IMR-90 (cell line): ENCODE data around the gene MT3. TPM values are rescaled to one million over a fixed set of nuclear protein-coding genes. Genes with fewer than 3 reads are reported as not detected.

Experiments
- ATAC-seq: fragments of 200-7000 bp; cut with Tn5 transposase; 2 replicates; pipeline ENCODE4 v1.9.1; 2020; ENCODE audit warnings: low read depth, mild to moderate bottlenecking, moderate library complexity
- BruUV-seq: library from RNA; stranded (reverse); fragments of 400-500 nt; replicated peaks from 2 replicates; lab custom pipeline; 2021; lab: Mats Ljungman, UMichigan
- CTCF ChIA-PET: fragments of 300-600 bp; formaldehyde crosslinking; extraction: SDS; loops from one replicate; lab custom pipeline; 2021; ENCODE audit warnings: antibody characterized with exemption; lab: Yijun Ruan, JAX
- POLR2A ChIA-PET: fragments of 300-600 bp; sonication (Branson Sonifier 250); formaldehyde crosslinking; loops from one replicate; lab custom pipeline; 2022; ENCODE audit warnings: antibody characterized with exemption; ENCODE audit not compliant: unreplicated experiment; lab: Charles Lee
- DNase-seq: peaks from one replicate; pipeline ENCODE4 v3.0.0; 2013
- H2AFZ ChIP-seq: replicated peaks from 2 replicates; pipeline ENCODE3; 2013; ENCODE audit warnings: low read length, mild to moderate bottlenecking; ENCODE audit not compliant: poor library complexity
- H2AK5ac ChIP-seq: 2 replicates; pipeline ENCODE4 v1.6.1; 2013; ENCODE audit warnings: low read depth, low read length, inconsistent platforms
- H2AK9ac ChIP-seq: replicated peaks from 2 replicates; pipeline ENCODE3; 2013; ENCODE audit warnings: mild to moderate bottlenecking, low read depth, low read length, moderate library complexity; ENCODE audit not compliant: poor library complexity
- H2BK120ac ChIP-seq: 2 replicates; pipeline ENCODE4 v1.6.1; 2013; ENCODE audit warnings: low read depth, low read length, inconsistent platforms
- H2BK15ac ChIP-seq: 3 replicates; pipeline ENCODE4 v1.6.1; 2013; ENCODE audit warnings: low read depth, low read length, inconsistent platforms
- H2BK20ac ChIP-seq: 2 replicates; pipeline ENCODE4 v1.6.1; 2013; ENCODE audit warnings: low read depth, mild to moderate bottlenecking, inconsistent platforms, low read length, moderate library complexity
- H2BK5ac ChIP-seq: 2 replicates; pipeline ENCODE4 v1.6.1; 2013; ENCODE audit warnings: mild to moderate bottlenecking, low read depth, low read length, inconsistent platforms; ENCODE audit not compliant: poor library complexity, severe bottlenecking
- H3K14ac ChIP-seq: replicated peaks from 2 replicates; pipeline ENCODE4 v1.6.1; 2013; ENCODE audit warnings: low read depth, low read length, inconsistent platforms
- H3K18ac ChIP-seq: 2 replicates; pipeline ENCODE4 v1.6.1; 2013; ENCODE audit warnings: low read depth, low read length, control low read depth
- H3K23ac ChIP-seq: 2 replicates; pipeline ENCODE4 v1.6.1; 2013; ENCODE audit warnings: low read depth, low read length, inconsistent platforms
- H3K27ac ChIP-seq: 2 replicates; pipeline ENCODE4 v1.5.1; 2013; ENCODE audit warnings: mild to moderate bottlenecking, control low read depth, low read length; ENCODE audit not compliant: insufficient read depth
- H3K27me3 ChIP-seq: 2 replicates; pipeline ENCODE4 v1.6.1; 2013; ENCODE audit warnings: low read length; ENCODE audit not compliant: control insufficient read depth, insufficient read depth
- H3K36me3 ChIP-seq: 2 replicates; pipeline ENCODE4 v1.6.1; 2013; ENCODE audit warnings: low read length, mixed read lengths; ENCODE audit not compliant: control insufficient read depth, insufficient read depth
- H3K4ac ChIP-seq: 2 replicates; pipeline ENCODE4 v1.6.1; 2013; ENCODE audit warnings: low read depth, low read length, inconsistent platforms
- H3K4me1 ChIP-seq: 2 replicates; pipeline ENCODE4 v1.6.1; 2013; ENCODE audit warnings: low read length, mixed read lengths; ENCODE audit not compliant: control insufficient read depth, insufficient read depth
- H3K4me2 ChIP-seq: 2 replicates; pipeline ENCODE4 v1.6.1; 2013; ENCODE audit warnings: low read depth, mild to moderate bottlenecking, control low read depth, low read length, moderate library complexity
- H3K4me3 ChIP-seq: 2 replicates; pipeline ENCODE4 v1.5.1; 2013; ENCODE audit warnings: low read depth, mild to moderate bottlenecking, control low read depth, low read length, moderate library complexity; ENCODE audit not compliant: insufficient read depth
- H3K56ac ChIP-seq: 2 replicates; pipeline ENCODE4 v1.6.1; 2013; ENCODE audit warnings: low read length, inconsistent platforms; ENCODE audit not compliant: insufficient read depth; ENCODE audit errors: extremely low read depth
- H3K79me1 ChIP-seq, 2 experiments: 2 replicates each; pipeline ENCODE4 v1.6.1; 2013; ENCODE audit warnings: low read length in 2 of 2, inconsistent platforms in 1 of 2, low read depth in 1 of 2
- H3K9ac ChIP-seq: 2 replicates; pipeline ENCODE4 v1.6.1; 2013; ENCODE audit warnings: low read depth, low read length, control low read depth
- H3K9me1 ChIP-seq: 2 replicates; pipeline ENCODE4 v1.6.1; 2013; ENCODE audit warnings: low read length, inconsistent platforms; ENCODE audit not compliant: insufficient read depth
- H3K9me3 ChIP-seq: 2 replicates; pipeline ENCODE4 v1.6.1; 2013; ENCODE audit warnings: low read length; ENCODE audit not compliant: control insufficient read depth, insufficient read depth
- H4K20me1 ChIP-seq: 2 replicates; pipeline ENCODE4 v1.6.1; 2013; ENCODE audit warnings: low read length, inconsistent platforms; ENCODE audit not compliant: insufficient read depth
- H4K5ac ChIP-seq: 2 replicates; pipeline ENCODE4 v1.6.1; 2013; ENCODE audit warnings: mild to moderate bottlenecking, low read depth, low read length, control low read depth
- H4K8ac ChIP-seq, 2 experiments: 2 replicates each; pipeline ENCODE4 v1.6.1; 2013; ENCODE audit warnings: low read depth in 2 of 2, low read length in 2 of 2, control low read depth in 1 of 2, inconsistent platforms in 1 of 2
- H4K91ac ChIP-seq: 2 replicates; pipeline ENCODE4 v1.6.1; 2013; ENCODE audit warnings: low read depth, low read length, inconsistent platforms; ENCODE audit not compliant: insufficient read depth
- CEBPB ChIP-seq: IDR thresholded peaks from 2 replicates; pipeline ENCODE4 v1.6.1; 2012; ENCODE audit warnings: low read depth, low read length, improper control_type of control experiment
- CHD1 ChIP-seq: IDR thresholded peaks from 2 replicates; pipeline ENCODE4 v1.6.1; 2012; ENCODE audit warnings: low read depth, low read length, improper control_type of control experiment
- FOS ChIP-seq: fragments of 150-350 bp; IDR thresholded peaks from 2 replicates; pipeline ENCODE4 v1.6.1; 2016; ENCODE audit warnings: low read depth, low read length
- MAFK ChIP-seq: IDR thresholded peaks from 2 replicates; pipeline ENCODE4 v1.6.1; 2012; ENCODE audit warnings: low read depth, low read length, improper control_type of control experiment
- MAZ ChIP-seq: IDR thresholded peaks from 2 replicates; pipeline ENCODE4 v1.6.1; 2012; ENCODE audit warnings: low read depth, mild to moderate bottlenecking, low read length, improper control_type of control experiment, moderate library complexity, borderline replicate concordance
- NFE2L2 ChIP-seq: fragments of 150-350 bp; IDR thresholded peaks from 2 replicates; pipeline ENCODE4 v1.6.1; 2016; ENCODE audit warnings: low read depth, mild to moderate bottlenecking, low read length
- RAD21 ChIP-seq: IDR thresholded peaks from 2 replicates; pipeline ENCODE4 v1.6.1; 2012; ENCODE audit warnings: low read length, improper control_type of control experiment
- RFX5 ChIP-seq: IDR thresholded peaks from 2 replicates; pipeline ENCODE4 v1.8.0; 2012; ENCODE audit warnings: low read depth, mild to moderate bottlenecking, low read length, moderate library complexity
- SMC3 ChIP-seq: fragments of 150-350 bp; IDR thresholded peaks from 2 replicates; pipeline ENCODE4 v1.6.1; 2016; ENCODE audit warnings: low read depth, mild to moderate bottlenecking, antibody characterized with exemption, low read length, moderate library complexity
- WGBS, 2 experiments: methylation state at CpG; one replicate each; pipeline versions ENCODE4 v1.1.5 to v1.1.7; 2013; ENCODE audit warnings: missing lambda C conversion rate in 2 of 2; ENCODE audit not compliant: insufficient read length in 1 of 2; ENCODE audit errors: extremely low coverage in 2 of 2; 5-methylcytosine and 5-hydroxymethylcytosine counted together
- dilution Hi-C: fragments of 300-500 bp; cut with HindIII; formaldehyde crosslinking; loops from one replicate; pipeline ENCODE4 v1.14.3; 2018; ENCODE audit warnings: low sequenced_read_pairs; ENCODE audit not compliant: unreplicated experiment
- in situ Hi-C: fragments of 300-500 bp; cut with MboI; formaldehyde crosslinking; loops from 3 replicates; pipeline ENCODE4 v1.14.3; 2019; ENCODE audit warnings: low sequenced_read_pairs, inconsistent platforms, mixed read lengths
- intact Hi-C: fragments of 100-400 bp; cut with micrococcal nuclease; formaldehyde crosslinking; loops from 2 replicates; pipeline ENCODE4 v1.10.0; 2022
- polyA plus RNA-seq, 3 experiments: library from polyadenylated mRNA; depleted of rRNA; stranded (reverse); fragments of >200 nt; gene quantifications; 2 replicates each; pipeline ENCODE4 v1.2.3, GENCODE V29; 2012; ENCODE audit warnings: low replicate concordance in 1 of 3
- total RNA-seq: library from RNA; depleted of rRNA; stranded (reverse); fragments of >200 nt; gene quantifications from 2 replicates; pipeline ENCODE4 v1.2.3, GENCODE V29; 2012
- TF ChIP-seq, protein P1 (sequence below): fragments of 150-350 bp; IDR thresholded peaks from 2 replicates; pipeline ENCODE4 v1.6.1; 2016; ENCODE audit warnings: low read depth, mild to moderate bottlenecking, low read length, moderate library complexity, borderline replicate concordance
- TF ChIP-seq, protein P2 (sequence below): conservative IDR thresholded peaks from 2 replicates; pipeline ENCODE4 v1.5.1; 2012; ENCODE audit warnings: mild to moderate bottlenecking, low read depth, low read length, improper control_type of control experiment
- TF ChIP-seq, protein P3 (sequence below): fragments of 150-350 bp; IDR thresholded peaks from 2 replicates; pipeline ENCODE4 v1.6.1; 2017; ENCODE audit warnings: mild to moderate bottlenecking, antibody characterized with exemption, low read length, low read depth

The MT3 gene
- total and polyA plus RNA-seq, 2 of the 4 experiments (the other 2 are of a cell fraction) = 0.62 TPM; not detected in 1

DNA sequence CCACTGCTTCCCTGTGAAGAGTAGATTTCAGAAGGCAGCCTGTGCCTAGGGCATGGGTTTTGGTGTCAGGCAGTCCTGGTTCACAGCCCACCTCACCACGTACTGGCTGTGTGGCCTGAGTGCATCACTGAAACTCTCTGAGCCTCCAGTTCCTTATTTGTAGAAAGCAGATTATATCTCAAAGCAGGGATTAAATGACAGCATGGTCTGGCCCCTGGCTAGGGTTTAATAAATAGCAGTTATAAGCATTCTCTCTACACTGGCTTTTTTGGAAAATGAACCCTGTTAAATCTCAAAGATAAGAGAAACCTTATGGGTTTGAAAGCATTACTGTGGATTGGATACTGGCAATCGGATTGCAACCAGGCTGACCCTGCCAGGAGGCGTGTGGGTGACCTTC, 40.2 kb downstream of the MT3 start:
- Histone ChIP-seq H3K4me1 (peaks cover 17% of the 10 kb centered on the region), H3K27ac (no peak overlapping the region), H2BK120ac (no peak overlapping the region), H3K9ac (no peak overlapping the region), H3K9me3 (no peaks in the 10 kb centered on the region), H2BK20ac (no peak overlapping the region), H3K23ac (no peak overlapping the region), H2BK5ac (no peak overlapping the region), H2BK15ac (no peak overlapping the region), H3K4me2 (no peak overlapping the region), H2AK9ac (no peak overlapping the region), H3K9me1 (peaks cover 4% of the 10 kb centered on the region; the same call in 1 of the 2 replicates), H3K18ac (no peak overlapping the region), H2AK5ac (no peak overlapping the region; the same call in 1 of the 2 replicates), H3K36me3 (no peaks in the 10 kb centered on the region), H2AFZ (no peak overlapping the region), H4K20me1 (no peaks in the 10 kb centered on the region), H4K8ac (no peak overlapping the region), H3K14ac (no peak overlapping the region), H3K79me1 (peaks cover 3 to 13% of the 10 kb centered on the region in 2 experiments; a peak in 3 of 4 replicates), H3K4me3 (no peak overlapping the region), H3K56ac (no peak overlapping the region), H4K91ac (no peak overlapping the region), H4K5ac (no peak overlapping the region), H3K27me3 (peaks cover 34% of the 10 kb centered on the region), H3K4ac (no peak overlapping the region)
- ChIA-PET CTCF (interaction anchor here (1.3 kb wide), 1 partner anchor 29 kb away, joined by 4 read pairs; no protein-coding TSS in a partner anchor), POLR2A (no interaction called here)
- DNase-seq (no peak), ATAC-seq (no peak)
- dilution Hi-C loops (no loop called here), in situ Hi-C loops (no loop called here), intact Hi-C loops (loop anchor here (5.0 kb wide), 1 partner anchor 53 kb away; the partner anchor contains the start of gene MT1X)
- BruUV-seq = no TSS peak
- no peak for TF ChIP-seq FOS
- no peak for TF ChIP-seq RFX5
- TF ChIP-seq SMC3 = no peak
- TF ChIP-seq NFE2L2 = no peak
- TF ChIP-seq RAD21 = no peak
- TF ChIP-seq MAFK = no peak
- TF ChIP-seq, protein P1, sequence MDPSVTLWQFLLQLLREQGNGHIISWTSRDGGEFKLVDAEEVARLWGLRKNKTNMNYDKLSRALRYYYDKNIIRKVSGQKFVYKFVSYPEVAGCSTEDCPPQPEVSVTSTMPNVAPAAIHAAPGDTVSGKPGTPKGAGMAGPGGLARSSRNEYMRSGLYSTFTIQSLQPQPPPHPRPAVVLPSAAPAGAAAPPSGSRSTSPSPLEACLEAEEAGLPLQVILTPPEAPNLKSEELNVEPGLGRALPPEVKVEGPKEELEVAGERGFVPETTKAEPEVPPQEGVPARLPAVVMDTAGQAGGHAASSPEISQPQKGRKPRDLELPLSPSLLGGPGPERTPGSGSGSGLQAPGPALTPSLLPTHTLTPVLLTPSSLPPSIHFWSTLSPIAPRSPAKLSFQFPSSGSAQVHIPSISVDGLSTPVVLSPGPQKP = no peak
- TF ChIP-seq, protein P2, sequence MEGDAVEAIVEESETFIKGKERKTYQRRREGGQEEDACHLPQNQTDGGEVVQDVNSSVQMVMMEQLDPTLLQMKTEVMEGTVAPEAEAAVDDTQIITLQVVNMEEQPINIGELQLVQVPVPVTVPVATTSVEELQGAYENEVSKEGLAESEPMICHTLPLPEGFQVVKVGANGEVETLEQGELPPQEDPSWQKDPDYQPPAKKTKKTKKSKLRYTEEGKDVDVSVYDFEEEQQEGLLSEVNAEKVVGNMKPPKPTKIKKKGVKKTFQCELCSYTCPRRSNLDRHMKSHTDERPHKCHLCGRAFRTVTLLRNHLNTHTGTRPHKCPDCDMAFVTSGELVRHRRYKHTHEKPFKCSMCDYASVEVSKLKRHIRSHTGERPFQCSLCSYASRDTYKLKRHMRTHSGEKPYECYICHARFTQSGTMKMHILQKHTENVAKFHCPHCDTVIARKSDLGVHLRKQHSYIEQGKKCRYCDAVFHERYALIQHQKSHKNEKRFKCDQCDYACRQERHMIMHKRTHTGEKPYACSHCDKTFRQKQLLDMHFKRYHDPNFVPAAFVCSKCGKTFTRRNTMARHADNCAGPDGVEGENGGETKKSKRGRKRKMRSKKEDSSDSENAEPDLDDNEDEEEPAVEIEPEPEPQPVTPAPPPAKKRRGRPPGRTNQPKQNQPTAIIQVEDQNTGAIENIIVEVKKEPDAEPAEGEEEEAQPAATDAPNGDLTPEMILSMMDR = no peak
- TF ChIP-seq, protein P3, sequence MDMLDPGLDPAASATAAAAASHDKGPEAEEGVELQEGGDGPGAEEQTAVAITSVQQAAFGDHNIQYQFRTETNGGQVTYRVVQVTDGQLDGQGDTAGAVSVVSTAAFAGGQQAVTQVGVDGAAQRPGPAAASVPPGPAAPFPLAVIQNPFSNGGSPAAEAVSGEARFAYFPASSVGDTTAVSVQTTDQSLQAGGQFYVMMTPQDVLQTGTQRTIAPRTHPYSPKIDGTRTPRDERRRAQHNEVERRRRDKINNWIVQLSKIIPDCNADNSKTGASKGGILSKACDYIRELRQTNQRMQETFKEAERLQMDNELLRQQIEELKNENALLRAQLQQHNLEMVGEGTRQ = no peak
- TF ChIP-seq MAZ = no peak
- no peak for TF ChIP-seq CEBPB
- TF ChIP-seq CHD1 = no peak
- 94% methylated on average over 2 of the region's 3 CpGs; no CpG with 5 or more reads in 1 of the 2 experiments for WGBS, 2 experiments
